ENCODE measurements around the gene PELO.
A peak's percentile ranks its signal among the peaks of the same experiment; 100 is the strongest.
"Not testable (repeated sequence)": the region's sequence is repeated elsewhere in the genome, so short reads cannot be mapped to it uniquely, and the experiment has no call there.

PELO gene

GRCh38 chr5:52800394-52801213, 12.9 kb downstream of the PELO start:
- peak; percentile 74 for DNase-seq (ENCODE audit: low read depth)

GRCh38 chr5:52801329-52801728, 13.6 kb downstream of the PELO start:
- no peak for DNase-seq (ENCODE audit: low read depth)

- DNase-seq (ENCODE audit: low read depth) = no peak
These were observed 14.7 kb downstream of the PELO start for GRCh38 chr5:52802272-52802973.

- no peak for DNase-seq (ENCODE audit: low read depth)
These were observed 15.2 kb downstream of the PELO start for GRCh38 chr5:52802974-52803336.

- no peak for DNase-seq (ENCODE audit: low read depth)
These were observed 16.7 kb downstream of the PELO start for GRCh38 chr5:52804387-52804791.

- DNase-seq (ENCODE audit: low read depth) = no peak
These were observed 17.3 kb downstream of the PELO start for GRCh38 chr5:52804981-52805380.

- DNase-seq (ENCODE audit: low read depth) = no peak
These were observed 17.9 kb downstream of the PELO start for GRCh38 chr5:52805615-52806014.

- no peak for DNase-seq (ENCODE audit: low read depth)
These were observed 19.3 kb downstream of the PELO start for GRCh38 chr5:52807037-52807436.

- DNase-seq (ENCODE audit: low read depth) = no peak
These were observed 20.0 kb downstream of the PELO start for GRCh38 chr5:52807723-52808122.

- no peak for DNase-seq (ENCODE audit: low read depth)
These were observed 20.7 kb downstream of the PELO start for GRCh38 chr5:52808316-52808901.

- peak; percentile 20 for DNase-seq (ENCODE audit: low read depth)
These were observed 22.2 kb downstream of the PELO start for GRCh38 chr5:52809884-52810283.

GRCh38 chr5:52810426-52810825, 22.7 kb downstream of the PELO start:
- no peak for DNase-seq (ENCODE audit: low read depth)

- DNase-seq (ENCODE audit: low read depth) = peak; percentile 81
These were observed 23.5 kb downstream of the PELO start for GRCh38 chr5:52811067-52811749.

GRCh38 chr5:52814352-52815148, 26.8 kb downstream of the PELO start:
- DNase-seq (ENCODE audit: low read depth) = no peak

- DNase-seq (ENCODE audit: low read depth) = no peak
These were observed 30.1 kb downstream of the PELO start for GRCh38 chr5:52817818-52818217.

GRCh38 chr5:52818360-52818759, 30.6 kb downstream of the PELO start:
- DNase-seq (ENCODE audit: low read depth) = no peak

- DNase-seq (ENCODE audit: low read depth) = not testable (repeated sequence)
These were observed 31.1 kb downstream of the PELO start for GRCh38 chr5:52818807-52819206.

- DNase-seq (ENCODE audit: low read depth) = no peak
These were observed 34.2 kb downstream of the PELO start for GRCh38 chr5:52821901-52822300.

GRCh38 chr5:52822437-52822836, 34.7 kb downstream of the PELO start:
- DNase-seq (ENCODE audit: low read depth) = no peak

GRCh38 chr5:52824827-52825226, 37.1 kb downstream of the PELO start:
- no peak for DNase-seq (ENCODE audit: low read depth)

- no peak for DNase-seq (ENCODE audit: low read depth)
These were observed 38.1 kb downstream of the PELO start for GRCh38 chr5:52825826-52826225.

GRCh38 chr5:52827815-52828214, 40.1 kb downstream of the PELO start:
- DNase-seq (ENCODE audit: low read depth) = no peak
